HL-60 (cell line): Measurements from ENCODE around the gene AVPR2.

Experiments used
- DNase-seq, 2 experiments: peaks; one replicate each; pipeline ENCODE4 v3.0.0-alpha.2; 2010 to 2020; ENCODE audit warnings: low read depth in 1 of 2, low spot score in 1 of 2
- H3K27ac ChIP-seq: fragments of 250-450 bp; sonication (Bioruptor Pico); replicated peaks from 2 replicates; pipeline ENCODE4 v1.5.1; 2020; ENCODE audit warnings: mild to moderate bottlenecking, moderate library complexity
- H3K27me3 ChIP-seq: fragments of 250-450 bp; sonication (Bioruptor Pico); 2 replicates; pipeline ENCODE4 v1.5.1; 2021; ENCODE audit warnings: mild to moderate bottlenecking, moderate library complexity; ENCODE audit not compliant: insufficient read depth, poor library complexity, severe bottlenecking
- H3K4me3 ChIP-seq: replicated peaks from 2 replicates; pipeline ENCODE4 v1.5.1; 2011; ENCODE audit warnings: mild to moderate bottlenecking, control low read depth, low read length; ENCODE audit not compliant: insufficient read depth
- GABPA ChIP-seq: IDR thresholded peaks from 2 replicates; pipeline ENCODE4 v1.6.1; 2012; ENCODE audit warnings: low read depth
- POLR2AphosphoS5 ChIP-seq: IDR thresholded peaks from 2 replicates; pipeline ENCODE4 v1.6.1; 2012; ENCODE audit warnings: low read depth
- SPI1 ChIP-seq: IDR thresholded peaks from 2 replicates; pipeline ENCODE4 v1.6.1; 2012; ENCODE audit warnings: low read depth, mild to moderate bottlenecking, borderline replicate concordance
- TF ChIP-seq, protein P1 (sequence below): IDR thresholded peaks from one replicate; pipeline ENCODE4 v1.5.1; 2011; ENCODE audit warnings: low read length, control low read depth, inconsistent platforms; ENCODE audit not compliant: insufficient read depth
- TF ChIP-seq, protein P2 (sequence below): IDR thresholded peaks from 2 replicates; pipeline ENCODE4 v1.6.1; 2012; ENCODE audit warnings: low read depth; ENCODE audit not compliant: insufficient replicate concordance

The AVPR2 gene

GRCh38 chrX:153878969-153879653 lies 25.4 kb upstream of the AVPR2 start:
- Histone ChIP-seq H3K27ac (no peak overlapping the region), H3K4me3 (no peak overlapping the region), H3K27me3 (no peaks in the 10 kb centered on the region)
- DNase-seq: no peak
- TF ChIP-seq SPI1 (no peak), POLR2AphosphoS5 (no peak), GABPA (no peak)
- TF ChIP-seq, protein P1, sequence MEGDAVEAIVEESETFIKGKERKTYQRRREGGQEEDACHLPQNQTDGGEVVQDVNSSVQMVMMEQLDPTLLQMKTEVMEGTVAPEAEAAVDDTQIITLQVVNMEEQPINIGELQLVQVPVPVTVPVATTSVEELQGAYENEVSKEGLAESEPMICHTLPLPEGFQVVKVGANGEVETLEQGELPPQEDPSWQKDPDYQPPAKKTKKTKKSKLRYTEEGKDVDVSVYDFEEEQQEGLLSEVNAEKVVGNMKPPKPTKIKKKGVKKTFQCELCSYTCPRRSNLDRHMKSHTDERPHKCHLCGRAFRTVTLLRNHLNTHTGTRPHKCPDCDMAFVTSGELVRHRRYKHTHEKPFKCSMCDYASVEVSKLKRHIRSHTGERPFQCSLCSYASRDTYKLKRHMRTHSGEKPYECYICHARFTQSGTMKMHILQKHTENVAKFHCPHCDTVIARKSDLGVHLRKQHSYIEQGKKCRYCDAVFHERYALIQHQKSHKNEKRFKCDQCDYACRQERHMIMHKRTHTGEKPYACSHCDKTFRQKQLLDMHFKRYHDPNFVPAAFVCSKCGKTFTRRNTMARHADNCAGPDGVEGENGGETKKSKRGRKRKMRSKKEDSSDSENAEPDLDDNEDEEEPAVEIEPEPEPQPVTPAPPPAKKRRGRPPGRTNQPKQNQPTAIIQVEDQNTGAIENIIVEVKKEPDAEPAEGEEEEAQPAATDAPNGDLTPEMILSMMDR: no peak
- TF ChIP-seq, protein P2, sequence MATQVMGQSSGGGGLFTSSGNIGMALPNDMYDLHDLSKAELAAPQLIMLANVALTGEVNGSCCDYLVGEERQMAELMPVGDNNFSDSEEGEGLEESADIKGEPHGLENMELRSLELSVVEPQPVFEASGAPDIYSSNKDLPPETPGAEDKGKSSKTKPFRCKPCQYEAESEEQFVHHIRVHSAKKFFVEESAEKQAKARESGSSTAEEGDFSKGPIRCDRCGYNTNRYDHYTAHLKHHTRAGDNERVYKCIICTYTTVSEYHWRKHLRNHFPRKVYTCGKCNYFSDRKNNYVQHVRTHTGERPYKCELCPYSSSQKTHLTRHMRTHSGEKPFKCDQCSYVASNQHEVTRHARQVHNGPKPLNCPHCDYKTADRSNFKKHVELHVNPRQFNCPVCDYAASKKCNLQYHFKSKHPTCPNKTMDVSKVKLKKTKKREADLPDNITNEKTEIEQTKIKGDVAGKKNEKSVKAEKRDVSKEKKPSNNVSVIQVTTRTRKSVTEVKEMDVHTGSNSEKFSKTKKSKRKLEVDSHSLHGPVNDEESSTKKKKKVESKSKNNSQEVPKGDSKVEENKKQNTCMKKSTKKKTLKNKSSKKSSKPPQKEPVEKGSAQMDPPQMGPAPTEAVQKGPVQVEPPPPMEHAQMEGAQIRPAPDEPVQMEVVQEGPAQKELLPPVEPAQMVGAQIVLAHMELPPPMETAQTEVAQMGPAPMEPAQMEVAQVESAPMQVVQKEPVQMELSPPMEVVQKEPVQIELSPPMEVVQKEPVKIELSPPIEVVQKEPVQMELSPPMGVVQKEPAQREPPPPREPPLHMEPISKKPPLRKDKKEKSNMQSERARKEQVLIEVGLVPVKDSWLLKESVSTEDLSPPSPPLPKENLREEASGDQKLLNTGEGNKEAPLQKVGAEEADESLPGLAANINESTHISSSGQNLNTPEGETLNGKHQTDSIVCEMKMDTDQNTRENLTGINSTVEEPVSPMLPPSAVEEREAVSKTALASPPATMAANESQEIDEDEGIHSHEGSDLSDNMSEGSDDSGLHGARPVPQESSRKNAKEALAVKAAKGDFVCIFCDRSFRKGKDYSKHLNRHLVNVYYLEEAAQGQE: no peak

GRCh38 chrX:153879741-153880439 lies 24.6 kb upstream of the AVPR2 start:
- H3K4me3 ChIP-seq: no peak overlapping the region
- no peak for DNase-seq
- H3K27ac ChIP-seq: no peak overlapping the region
- H3K27me3 ChIP-seq: peaks cover 5% of the 10 kb centered on the region
- no peak for TF ChIP-seq POLR2AphosphoS5
- TF ChIP-seq GABPA: no peak
- no peak for TF ChIP-seq SPI1
- TF ChIP-seq, protein P2: no peak
- TF ChIP-seq, protein P1: no peak

- Histone ChIP-seq H3K27me3 (peaks cover 10% of the 10 kb centered on the region), H3K27ac (no peak overlapping the region), H3K4me3 (no peak overlapping the region)
- DNase-seq: no peak
- TF ChIP-seq POLR2AphosphoS5 (no peak), SPI1 (no peak), GABPA (no peak)
- TF ChIP-seq, protein P2: no peak
- TF ChIP-seq, protein P1: no peak
These were observed 24.0 kb upstream of the AVPR2 start for GRCh38 chrX:153880440-153880815.
